Measurements from ENCODE around the gene DHCR24. TPM values are rescaled to one million over a fixed set of nuclear protein-coding genes. Genes with fewer than 3 reads are reported as not detected.

Gene DHCR24
- total and polyA plus RNA-seq, 2 donors (not counting 1 experiment from before 2014, with no cell fraction given) = 5.2 to 13.3 TPM

- ChIA-PET CTCF (no interaction called here), POLR2A (no interaction called here)
- Mint-ChIP-seq H3K27me3 (no peaks in the 10 kb centered on the region), H3K27ac (no peak overlapping the region), H3K4me1 (no peaks in the 10 kb centered on the region), H3K9me3 (ENCODE audit: insufficient read depth) (peaks cover 3% of the 10 kb centered on the region), H3K4me3 (no peak overlapping the region)
- no peaks in the 10 kb centered on the region for H3K9me3 ChIP-seq (ENCODE audit: control extremely low read depth in 1 of 3, control insufficient read depth in 2 of 3, insufficient read depth in 1 of 3, low read length in 2 of 3)
- H3K27ac ChIP-seq (ENCODE audit: low read length in 2 of 2) = no peak overlapping the region
- no peaks in the 10 kb centered on the region for H3K4me1 ChIP-seq (ENCODE audit: control insufficient read depth in 2 of 2, insufficient read depth in 2 of 2, low read length in 2 of 2)
- no peaks in the 10 kb centered on the region for H3K36me3 ChIP-seq (replicated peaks in 1 of 2; ENCODE audit: control extremely low read depth in 1 of 2, control insufficient read depth in 1 of 2, extremely low read depth in 1 of 2, insufficient read depth in 2 of 2, low read length in 1 of 2)
- no peak overlapping the region for H3K4me2 ChIP-seq (replicated peaks; ENCODE audit: low read depth, low read length, poor library complexity, severe bottlenecking)
- no peak overlapping the region for H3K4me3 ChIP-seq (ENCODE audit: control extremely low read depth in 1 of 5, extremely low read depth in 1 of 5, insufficient read depth in 1 of 5, low read depth in 2 of 5, low read length in 4 of 5)
- no peak for DNase-seq
- no peaks in the 10 kb centered on the region for H3K79me2 ChIP-seq (ENCODE audit: control insufficient read depth, insufficient read depth, low read length)
- intact Hi-C loops (cut with micrococcal nuclease) = no loop called here
- TF ChIP-seq CTCF (IDR thresholded peaks at IDR 0.05) (no peak), EZH2 (IDR thresholded peaks at IDR 0.05; ENCODE audit: borderline replicate concordance, insufficient read depth, low read depth, low read length, poor library complexity, severe bottlenecking) (no peak)
- 98% methylated on average over 8 of the region's 9 CpGs for WGBS (ENCODE audit: insufficient coverage)
- H3K27me3 ChIP-seq (replicated peaks in 1 of 4; ENCODE audit: control extremely low read depth in 1 of 4, control insufficient read depth in 3 of 4, insufficient read depth in 4 of 4, low read length in 3 of 4) = no peaks in the 10 kb centered on the region
- H4K20me1 ChIP-seq (ENCODE audit: control insufficient read depth, insufficient read depth, low read length, poor library complexity, severe bottlenecking) = no peaks in the 10 kb centered on the region
- ATAC-seq (ENCODE audit: low read depth) = no peak
- H3K9ac ChIP-seq (ENCODE audit: low read length) = no peak overlapping the region
- H2AFZ ChIP-seq (ENCODE audit: insufficient read depth, low read depth, low read length, poor library complexity, severe bottlenecking) = no peak overlapping the region
Measured at GRCh38 chr1:54850737-54851136, 36.3 kb downstream of the DHCR24 start.

- 100% methylated on average over 1 of the region's 5 CpGs for WGBS (ENCODE audit: insufficient coverage)
- DNase-seq = no peak
- H3K4me3 ChIP-seq (ENCODE audit: control extremely low read depth in 1 of 5, extremely low read depth in 1 of 5, insufficient read depth in 1 of 5, low read depth in 2 of 5, low read length in 4 of 5) = no peak overlapping the region
- H3K36me3 ChIP-seq (replicated peaks in 1 of 2; ENCODE audit: control extremely low read depth in 1 of 2, control insufficient read depth in 1 of 2, extremely low read depth in 1 of 2, insufficient read depth in 2 of 2, low read length in 1 of 2) = no peaks in the 10 kb centered on the region
- Mint-ChIP-seq H3K27ac (no peak overlapping the region), H3K4me3 (no peak overlapping the region), H3K4me1 (no peaks in the 10 kb centered on the region), H3K9me3 (ENCODE audit: insufficient read depth) (peaks cover 3% of the 10 kb centered on the region), H3K27me3 (no peaks in the 10 kb centered on the region)
- no peak for ATAC-seq (ENCODE audit: low read depth)
- no peak overlapping the region for H2AFZ ChIP-seq (ENCODE audit: insufficient read depth, low read depth, low read length, poor library complexity, severe bottlenecking)
- no peaks in the 10 kb centered on the region for H3K79me2 ChIP-seq (ENCODE audit: control insufficient read depth, insufficient read depth, low read length)
- H3K9ac ChIP-seq (ENCODE audit: low read length) = no peak overlapping the region
- H3K4me2 ChIP-seq (replicated peaks; ENCODE audit: low read depth, low read length, poor library complexity, severe bottlenecking) = no peak overlapping the region
- intact Hi-C loops (cut with micrococcal nuclease) = no loop called here
- no peaks in the 10 kb centered on the region for H3K27me3 ChIP-seq (replicated peaks in 1 of 4; ENCODE audit: control extremely low read depth in 1 of 4, control insufficient read depth in 3 of 4, insufficient read depth in 4 of 4, low read length in 3 of 4)
- POLR2A ChIA-PET = no interaction called here
- no peaks in the 10 kb centered on the region for H3K4me1 ChIP-seq (ENCODE audit: control insufficient read depth in 2 of 2, insufficient read depth in 2 of 2, low read length in 2 of 2)
- no peaks in the 10 kb centered on the region for H3K9me3 ChIP-seq (ENCODE audit: control extremely low read depth in 1 of 3, control insufficient read depth in 2 of 3, insufficient read depth in 1 of 3, low read length in 2 of 3)
- CTCF ChIA-PET = no interaction called here
- TF ChIP-seq EZH2 (IDR thresholded peaks at IDR 0.05; ENCODE audit: borderline replicate concordance, insufficient read depth, low read depth, low read length, poor library complexity, severe bottlenecking) (no peak), CTCF (IDR thresholded peaks at IDR 0.05) (no peak)
- no peak overlapping the region for H3K27ac ChIP-seq (ENCODE audit: low read length in 2 of 2)
- no peaks in the 10 kb centered on the region for H4K20me1 ChIP-seq (ENCODE audit: control insufficient read depth, insufficient read depth, low read length, poor library complexity, severe bottlenecking)
Measured at GRCh38 chr1:54850069-54850730, 36.8 kb downstream of the DHCR24 start.
